Astrocyte (in vitro differentiated cells and primary cell): ENCODE results near the gene HYCC1. TPM values are rescaled to one million over a fixed set of nuclear protein-coding genes. Genes with fewer than 3 reads are reported as not detected.

ENCODE experiments used
- DNase-seq: peaks from one replicate; pipeline ENCODE4 v3.0.0-alpha.2; 2010; ENCODE audit warnings: low read depth
- FAIRE-seq: peaks from 2 replicates; lab custom pipeline; 2011; peaks lifted over from hg19 to GRCh38; lab: Jason Lieb, UNC
- H2AFZ ChIP-seq: 2 replicates; pipeline ENCODE4 v1.6.0; 2012; ENCODE audit warnings: low read depth, low read length, inconsistent platforms
- H3K27ac ChIP-seq: 2 replicates; pipeline ENCODE4 v1.5.1; 2011; ENCODE audit warnings: low read depth, low read length, inconsistent platforms
- H3K27me3 ChIP-seq: 2 replicates; pipeline ENCODE4 v1.6.0; 2011; ENCODE audit warnings: low read length, inconsistent platforms; ENCODE audit not compliant: insufficient read depth
- H3K36me3 ChIP-seq: 2 replicates; pipeline ENCODE4 v1.5.1; 2011; ENCODE audit warnings: low read length, inconsistent platforms; ENCODE audit not compliant: insufficient read depth
- H3K4me1 ChIP-seq: 2 replicates; pipeline ENCODE4 v1.5.1; 2011; ENCODE audit warnings: low read length, inconsistent platforms; ENCODE audit not compliant: insufficient read depth
- H3K4me2 ChIP-seq: 2 replicates; pipeline ENCODE4 v1.6.0; 2012; ENCODE audit warnings: low read length, inconsistent platforms
- H3K4me3 ChIP-seq: 2 replicates; pipeline ENCODE4 v1.5.1; 2011; ENCODE audit warnings: low read depth, mild to moderate bottlenecking, low read length, inconsistent platforms; ENCODE audit not compliant: insufficient read depth
- H3K79me2 ChIP-seq: 2 replicates; pipeline ENCODE4 v1.6.0; 2012; ENCODE audit warnings: mild to moderate bottlenecking, low read length, inconsistent platforms; ENCODE audit not compliant: insufficient read depth
- H3K9ac ChIP-seq: 2 replicates; pipeline ENCODE4 v1.6.0; 2012; ENCODE audit warnings: mild to moderate bottlenecking, low read length, inconsistent platforms
- H3K9me3 ChIP-seq: 2 replicates; pipeline ENCODE4 v1.5.1; 2012; ENCODE audit warnings: low read depth, mild to moderate bottlenecking, low read length, inconsistent platforms; ENCODE audit not compliant: insufficient read depth
- H4K20me1 ChIP-seq: 2 replicates; pipeline ENCODE4 v1.6.0; 2012; ENCODE audit warnings: low read length, inconsistent platforms; ENCODE audit not compliant: insufficient read depth
- H3K27ac Mint-ChIP-seq: one replicate; pipeline ENCODE4 v1.8.0; 2021; ENCODE audit warnings: mild to moderate bottlenecking, mixed read lengths; ENCODE audit not compliant: unreplicated experiment
- H3K27me3 Mint-ChIP-seq: one replicate; pipeline ENCODE4 v1.8.0; 2021; ENCODE audit warnings: low read depth, mixed read lengths; ENCODE audit not compliant: unreplicated experiment
- H3K36me3 Mint-ChIP-seq: one replicate; pipeline ENCODE4 v1.8.0; 2021; ENCODE audit warnings: low read depth, mixed read lengths; ENCODE audit not compliant: unreplicated experiment
- H3K4me1 Mint-ChIP-seq: one replicate; pipeline ENCODE4 v1.8.0; 2021; ENCODE audit warnings: low read depth, mixed read lengths; ENCODE audit not compliant: unreplicated experiment
- H3K4me3 Mint-ChIP-seq: one replicate; pipeline ENCODE4 v1.8.0; 2021; ENCODE audit warnings: mild to moderate bottlenecking, moderate library complexity, mixed read lengths; ENCODE audit not compliant: unreplicated experiment
- H3K9me3 Mint-ChIP-seq: one replicate; pipeline ENCODE4 v1.8.0; 2021; ENCODE audit warnings: mild to moderate bottlenecking, mixed read lengths; ENCODE audit not compliant: unreplicated experiment
- EZH2 ChIP-seq: IDR thresholded peaks from 2 replicates; pipeline ENCODE4 v1.6.1; 2012; ENCODE audit warnings: mild to moderate bottlenecking, low read length, inconsistent platforms; ENCODE audit not compliant: insufficient read depth
- total RNA-seq: library from RNA; stranded (reverse); gene quantifications from 2 replicates; pipeline ENCODE4 v1.2.1, GENCODE V29; 2021
- TF ChIP-seq, protein P1 (sequence below): IDR thresholded peaks from 2 replicates; pipeline ENCODE4 v1.5.1; 2011; ENCODE audit warnings: low read depth, mild to moderate bottlenecking, inconsistent platforms, low read length, moderate library complexity; ENCODE audit not compliant: insufficient read depth

Gene HYCC1
- total RNA-seq, 1 donor from 2014 or later, result 79.8 TPM

DNA sequence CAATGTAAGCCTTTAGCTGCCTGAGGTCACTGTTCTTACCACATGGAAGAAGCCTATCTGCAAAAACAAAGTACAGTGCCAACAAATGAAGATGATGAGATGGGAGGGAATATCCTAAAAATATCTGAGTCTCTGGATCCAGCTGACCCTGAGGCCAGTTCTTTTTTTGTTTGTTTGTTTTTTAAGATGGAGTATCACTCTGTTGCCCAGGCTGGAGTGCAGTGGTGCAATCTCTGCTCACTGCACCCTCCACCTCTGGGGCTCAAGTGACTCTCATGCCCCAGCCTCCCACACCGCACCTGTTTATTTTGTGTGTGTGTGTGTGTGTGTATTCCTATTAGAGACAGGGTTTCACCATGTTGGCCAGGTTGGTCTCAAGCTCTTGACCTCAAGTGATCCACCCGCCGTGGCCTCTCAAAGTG is 44.9 kb downstream of the HYCC1 start:
- DNase-seq (no peak), FAIRE-seq (no peak)
- Histone ChIP-seq H3K4me1 (no peaks in the 10 kb centered on the region), H3K4me3 (no peak overlapping the region), H3K27me3 (no peaks in the 10 kb centered on the region), H3K9ac (no peak overlapping the region), H3K36me3 (peaks cover 28% of the 10 kb centered on the region), H3K27ac (no peak overlapping the region), H3K9me3 (no peaks in the 10 kb centered on the region), H4K20me1 (no peaks in the 10 kb centered on the region), H2AFZ (no peak overlapping the region), H3K79me2 (no peaks in the 10 kb centered on the region), H3K4me2 (no peak overlapping the region)
- H3K4me1 Mint-ChIP-seq, result no peaks in the 10 kb centered on the region
- H3K9me3 Mint-ChIP-seq, result no peaks in the 10 kb centered on the region
- TF ChIP-seq, protein P1, sequence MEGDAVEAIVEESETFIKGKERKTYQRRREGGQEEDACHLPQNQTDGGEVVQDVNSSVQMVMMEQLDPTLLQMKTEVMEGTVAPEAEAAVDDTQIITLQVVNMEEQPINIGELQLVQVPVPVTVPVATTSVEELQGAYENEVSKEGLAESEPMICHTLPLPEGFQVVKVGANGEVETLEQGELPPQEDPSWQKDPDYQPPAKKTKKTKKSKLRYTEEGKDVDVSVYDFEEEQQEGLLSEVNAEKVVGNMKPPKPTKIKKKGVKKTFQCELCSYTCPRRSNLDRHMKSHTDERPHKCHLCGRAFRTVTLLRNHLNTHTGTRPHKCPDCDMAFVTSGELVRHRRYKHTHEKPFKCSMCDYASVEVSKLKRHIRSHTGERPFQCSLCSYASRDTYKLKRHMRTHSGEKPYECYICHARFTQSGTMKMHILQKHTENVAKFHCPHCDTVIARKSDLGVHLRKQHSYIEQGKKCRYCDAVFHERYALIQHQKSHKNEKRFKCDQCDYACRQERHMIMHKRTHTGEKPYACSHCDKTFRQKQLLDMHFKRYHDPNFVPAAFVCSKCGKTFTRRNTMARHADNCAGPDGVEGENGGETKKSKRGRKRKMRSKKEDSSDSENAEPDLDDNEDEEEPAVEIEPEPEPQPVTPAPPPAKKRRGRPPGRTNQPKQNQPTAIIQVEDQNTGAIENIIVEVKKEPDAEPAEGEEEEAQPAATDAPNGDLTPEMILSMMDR, result no peak
- no peak for TF ChIP-seq EZH2
- no peaks in the 10 kb centered on the region for H3K27me3 Mint-ChIP-seq
- H3K4me3 Mint-ChIP-seq, result no peak overlapping the region
- no peak overlapping the region for H3K27ac Mint-ChIP-seq
- H3K36me3 Mint-ChIP-seq, result peaks cover 6% of the 10 kb centered on the region

Other genes with a start within 250 kb of the HYCC1 start
- gene TOMM7, start 191.3 kb downstream of the HYCC1 start, total RNA-seq, result 217 and 229 TPM in 2 replicates
- 34.6 and 38.7 TPM in 2 replicates for gene KLHL7, start 91.7 kb upstream of the HYCC1 start, total RNA-seq
- gene NUP42, start 167.9 kb upstream of the HYCC1 start, total RNA-seq, result 36.9 and 37.0 TPM in 2 replicates
- gene GPNMB, start 232.6 kb upstream of the HYCC1 start, total RNA-seq, result 0.82 and 0.91 TPM in 2 replicates